SK-N-SH (cell line): ENCODE results near the gene ADRM1. TPM values are rescaled to one million over a fixed set of nuclear protein-coding genes. Genes with fewer than 3 reads are reported as not detected.

Source experiments
- CTCF ChIA-PET: fragments of 300-600, 350-600 bp; formaldehyde crosslinking; extraction: SDS; loops from one replicate; lab custom pipeline; 2021; lab: Yijun Ruan, JAX
- POLR2A ChIA-PET: fragments of 350-600 bp; sonication (Branson Sonifier 250); formaldehyde crosslinking; extraction: SDS; loops from one replicate; lab custom pipeline; 2020; ENCODE audit warnings: antibody characterized with exemption, inconsistent platforms; lab: Yijun Ruan, JAX
- DNase-seq: peaks from one replicate; pipeline ENCODE4 v3.0.0; 2012
- H2AFZ ChIP-seq: fragments of 200-600 bp; sonication (generic); 2 replicates; pipeline ENCODE4 v1.8.1; 2016; ENCODE audit warnings: antibody characterized with exemption, mild to moderate bottlenecking, low read depth
- H3F3A ChIP-seq: fragments of 200-600 bp; sonication (generic); replicated peaks from 2 replicates; pipeline ENCODE3; 2016; ENCODE audit warnings: antibody characterized with exemption, mild to moderate bottlenecking; ENCODE audit not compliant: insufficient read depth
- H3K27ac ChIP-seq, 2 experiments: fragments of 200-500 bp in 1 of 2; fragments of 200-600 bp in 1 of 2; sonication (Bioruptor generic) in 1 of 2; sonication (generic), shearing (Covaris generic) in 1 of 2; 2 replicates each; pipeline versions ENCODE4 v1.5.1 to v1.6.1; 2014 to 2016; ENCODE audit warnings: low read depth in 2 of 2, inconsistent platforms in 1 of 2, low read length in 1 of 2, mild to moderate bottlenecking in 1 of 2, mixed read lengths in 1 of 2
- H3K27me3 ChIP-seq: fragments of 200-600 bp; sonication (generic), shearing (Covaris generic); 2 replicates; pipeline ENCODE4 v1.6.1; 2016; ENCODE audit warnings: mixed run types; ENCODE audit not compliant: insufficient read depth
- H3K36me3 ChIP-seq, 2 experiments: fragments of 200-500 bp in 1 of 2; fragments of 200-600 bp in 1 of 2; sonication (Bioruptor generic) in 1 of 2; sonication (generic) in 1 of 2; replicated peaks in 1 of 2; 2 replicates each; pipeline versions ENCODE3 to v1.5.1; 2014 to 2016; ENCODE audit warnings: low read length in 1 of 2, mild to moderate bottlenecking in 1 of 2; ENCODE audit not compliant: insufficient read depth in 2 of 2, control insufficient read depth in 1 of 2
- H3K4me1 ChIP-seq, 2 experiments: fragments of 200-500 bp in 1 of 2; fragments of 200-600 bp in 1 of 2; sonication (Bioruptor generic) in 1 of 2; sonication (generic), shearing (Covaris generic) in 1 of 2; 2 replicates each; pipeline versions ENCODE4 v1.5.1 to v1.6.1; 2014 to 2016; ENCODE audit warnings: low read depth in 1 of 2, low read length in 1 of 2, mixed run types in 1 of 2; ENCODE audit not compliant: insufficient read depth in 2 of 2, control insufficient read depth in 1 of 2
- H3K4me2 ChIP-seq: fragments of 200-600 bp; sonication (generic), shearing (Covaris generic); 2 replicates; pipeline ENCODE4 v1.6.1; 2017; ENCODE audit warnings: mixed run types
- H3K4me3 ChIP-seq, 2 experiments: fragments of 200-500 bp in 1 of 2; fragments of 200-600 bp in 1 of 2; sonication (Bioruptor generic) in 1 of 2; sonication (generic), shearing (Covaris generic) in 1 of 2; 2 replicates each; pipeline versions ENCODE4 v1.5.1 to v1.8.1; 2014 to 2016; ENCODE audit warnings: low read depth in 2 of 2, inconsistent platforms in 1 of 2, low read length in 1 of 2, mild to moderate bottlenecking in 1 of 2, mixed read lengths in 1 of 2, moderate library complexity in 1 of 2
- H3K79me2 ChIP-seq: fragments of 200-600 bp; sonication (generic); 2 replicates; pipeline ENCODE4 v1.8.1; 2017; ENCODE audit warnings: mild to moderate bottlenecking; ENCODE audit not compliant: insufficient read depth
- H3K9ac ChIP-seq: fragments of 200-600 bp; sonication (generic); 2 replicates; pipeline ENCODE4 v1.6.1; 2017; ENCODE audit warnings: mixed run types
- H3K9me2 ChIP-seq: fragments of 200-600 bp; sonication (generic); 2 replicates; pipeline ENCODE4 v1.6.1; 2017; ENCODE audit warnings: mixed run types
- H3K9me3 ChIP-seq: fragments of 200-600 bp; sonication (generic); 2 replicates; pipeline ENCODE4 v1.6.1; 2017; ENCODE audit warnings: mixed run types, mild to moderate bottlenecking, moderate library complexity
- H4K20me1 ChIP-seq: fragments of 200-600 bp; sonication (generic); 2 replicates; pipeline ENCODE4 v1.6.1; 2017; ENCODE audit warnings: mild to moderate bottlenecking, mixed run types; ENCODE audit not compliant: insufficient read depth
- EP300 ChIP-seq, 2 experiments: IDR thresholded peaks; 2 replicates each; pipeline versions ENCODE4 v1.4.0 to v1.6.1; 2012; ENCODE audit warnings: borderline replicate concordance in 1 of 2, low read depth in 1 of 2, low read length in 1 of 2
- EZH2phosphoT487 ChIP-seq: fragments of 200-600 bp; sonication (generic); IDR thresholded peaks from 2 replicates; pipeline ENCODE4 v1.6.1; 2017; ENCODE audit warnings: low read depth, mixed run types, mild to moderate bottlenecking, antibody characterized with exemption, moderate library complexity, borderline replicate concordance
- MXI1 ChIP-seq: IDR thresholded peaks from 2 replicates; pipeline ENCODE4 v1.6.1; 2012; ENCODE audit warnings: mild to moderate bottlenecking, low read depth, low read length, improper control_type of control experiment
- NFIC ChIP-seq: IDR thresholded peaks from 2 replicates; pipeline ENCODE4 v1.4.0; 2012; ENCODE audit warnings: borderline replicate concordance
- PBX3 ChIP-seq: IDR thresholded peaks from 2 replicates; pipeline ENCODE4; 2012
- RFX5 ChIP-seq: IDR thresholded peaks from 2 replicates; pipeline ENCODE4 v1.6.1; 2012; ENCODE audit warnings: mild to moderate bottlenecking, improper control_type of control experiment, low read length
- TCF12 ChIP-seq: IDR thresholded peaks from 2 replicates; pipeline ENCODE4 v1.4.0; 2012
- YY1 ChIP-seq: IDR thresholded peaks from 2 replicates; pipeline ENCODE4 v1.4.0; 2012; ENCODE audit warnings: low read depth, mild to moderate bottlenecking
- WGBS: methylation state at CpG from one replicate; pipeline ENCODE4 v1.1.6; 2017; ENCODE audit warnings: low lambda C conversion rate; 5-methylcytosine and 5-hydroxymethylcytosine counted together
- polyA plus RNA-seq, 3 experiments: library from polyadenylated mRNA; depleted of rRNA; stranded (reverse); fragments of >200 nt; gene quantifications; 2 replicates each; pipeline ENCODE4 v1.2.3, GENCODE V29; 2012

Gene ADRM1
- polyA plus RNA-seq, 1 of the 3 experiments (the other 2 are of a cell fraction) = 142 TPM

- POLR2A ChIA-PET = interaction anchor here (0.6 kb wide), 1 partner anchor 416 kb away, joined by 3 read pairs; no protein-coding TSS in a partner anchor
- Histone ChIP-seq H3K9me2 (no peaks in the 10 kb centered on the region), H3F3A (peaks cover 3% of the 10 kb centered on the region), H3K9ac (peak overlapping the region; percentile 43; the same call in 1 of the 2 replicates), H2AFZ (no peak overlapping the region), H3K27ac (peak overlapping the region; percentile 62 to 92), H3K27me3 (no peaks in the 10 kb centered on the region), H3K4me2 (peak overlapping the region; percentile 74), H3K79me2 (peaks cover 11% of the 10 kb centered on the region; the same call in 1 of the 2 replicates), H3K36me3 (peaks cover 0 to 13% of the 10 kb centered on the region in 2 experiments), H4K20me1 (peaks cover 14% of the 10 kb centered on the region; the same call in 1 of the 2 replicates), H3K4me3 (no peak overlapping the region), H3K4me1 (peaks cover 29 to 81% of the 10 kb centered on the region in 2 experiments; a peak in 3 of 4 replicates), H3K9me3 (no peaks in the 10 kb centered on the region)
- CTCF ChIA-PET = interaction anchor here (1.0 to 5.5 kb wide), 4 partner anchors 10 to 27 kb away, joined by 3 to 43 read pairs (median 16); no protein-coding TSS in a partner anchor
- WGBS = no CpG with 5 or more reads among the region's 11 CpGs
- no peak for DNase-seq
- TF ChIP-seq PBX3 = no peak
- no peak for TF ChIP-seq YY1
- no peak for TF ChIP-seq RFX5
- TF ChIP-seq NFIC = peak; percentile 44; the same call in 1 of the 2 replicates
- no peak for TF ChIP-seq EZH2phosphoT487
- TF ChIP-seq EP300 (IDR thresholded peaks at IDR 0.05; ENCODE audit: borderline replicate concordance in 1 of 2, low read depth in 1 of 2, low read length in 1 of 2) = no peak
These were observed 52.7 kb downstream of the ADRM1 start for GRCh38 chr20:62355516-62355877.

- 83% methylated on average over 14 of the region's 29 CpGs for WGBS
- Histone ChIP-seq H3K27ac (peak overlapping the region; percentile 62 to 92), H2AFZ (no peak overlapping the region), H3K4me2 (peak overlapping the region; percentile 74), H3K9me3 (no peaks in the 10 kb centered on the region), H3K79me2 (peaks cover 11% of the 10 kb centered on the region; the same call in 1 of the 2 replicates), H3K36me3 (peaks cover 0 to 8% of the 10 kb centered on the region in 2 experiments), H4K20me1 (peaks cover 14% of the 10 kb centered on the region; the same call in 1 of the 2 replicates), H3K27me3 (no peaks in the 10 kb centered on the region), H3K9me2 (no peaks in the 10 kb centered on the region), H3F3A (peaks cover 3% of the 10 kb centered on the region), H3K9ac (peak overlapping the region; percentile 13; the same call in 1 of the 2 replicates), H3K4me3 (no peak overlapping the region), H3K4me1 (peaks cover 29 to 86% of the 10 kb centered on the region in 2 experiments; a peak in 3 of 4 replicates)
- ChIA-PET POLR2A (interaction anchor here (0.6 kb wide), 1 partner anchor 416 kb away, joined by 3 read pairs; no protein-coding TSS in a partner anchor), CTCF (interaction anchor here (0.8 to 5.5 kb wide), 5 partner anchors 9 to 31 kb away, joined by 3 to 43 read pairs (median 15); no protein-coding TSS in a partner anchor)
- TF ChIP-seq MXI1 = peak; percentile 59; the same call in 1 of the 2 replicates
- TF ChIP-seq TCF12 = no peak
- peak; percentile 72 for DNase-seq
These were observed 53.2 kb downstream of the ADRM1 start for GRCh38 chr20:62355878-62356588.
